GM20000 (cell line): ENCODE results near the gene LHX5.

ENCODE experiments used
- DNase-seq: peaks from one replicate; pipeline ENCODE4 v3.0.0; 2012; ENCODE audit warnings: low spot score
- CTCF ChIP-seq: IDR thresholded peaks from 2 replicates; pipeline ENCODE4 v1.5.1; 2012; ENCODE audit warnings: mild to moderate bottlenecking, control low read depth; ENCODE audit errors: extremely low read depth, missing control alignments

Gene LHX5

GRCh38 chr12:113437729-113438100, 34.0 kb downstream of the LHX5 start:
- DNase-seq = no peak
- TF ChIP-seq CTCF = no peak

- no peak for DNase-seq
- no peak for TF ChIP-seq CTCF
Observed at GRCh38 chr12:113436993-113437728, 34.5 kb downstream of the LHX5 start.

- no peak for DNase-seq
Observed at GRCh38 chr12:113436586-113436985, 35.1 kb downstream of the LHX5 start.

GRCh38 chr12:113435367-113435766, 36.3 kb downstream of the LHX5 start:
- DNase-seq = no peak
- no peak for TF ChIP-seq CTCF

More at GRCh38 chr12:113436586-113436985, 35.1 kb downstream of the LHX5 start:
- TF ChIP-seq CTCF = no peak

- DNase-seq = no peak
- TF ChIP-seq CTCF = no peak
Observed at GRCh38 chr12:113432986-113433385, 38.7 kb downstream of the LHX5 start.

- TF ChIP-seq CTCF = no peak
- no peak for DNase-seq
Observed at GRCh38 chr12:113428482-113428881, 43.2 kb downstream of the LHX5 start.

GRCh38 chr12:113427882-113428281, 43.8 kb downstream of the LHX5 start:
- no peak for DNase-seq
- no peak for TF ChIP-seq CTCF
